ENCODE measurements around the gene IER2.

IER2 gene

GRCh38 chr19:13152356-13152973 is 2.3 kb downstream of the IER2 start:
- in situ Hi-C loops (cut with HindIII; ENCODE audit: low sequenced_read_pairs): no loop called here
- TF ChIP-seq CTCF (IDR thresholded peaks at IDR 0.05; ENCODE audit: low read depth, low read length, missing control alignments): no peak
- DNase-seq (ENCODE audit: low read depth): no peak

GRCh38 chr19:13152974-13153568 is 2.9 kb downstream of the IER2 start:
- in situ Hi-C loops (cut with HindIII; ENCODE audit: low sequenced_read_pairs): no loop called here
- TF ChIP-seq CTCF (IDR thresholded peaks at IDR 0.05; ENCODE audit: low read depth, low read length, missing control alignments): no peak
- DNase-seq (ENCODE audit: low read depth): peak; percentile 81
- H3K4me3 ChIP-seq (ENCODE audit: low read depth, low read length): peak overlapping the region; percentile 89

More at GRCh38 chr19:13152356-13152973, 2.3 kb downstream of the IER2 start:
- peak overlapping the region; percentile 89 for H3K4me3 ChIP-seq (ENCODE audit: low read depth, low read length)

GRCh38 chr19:13153569-13154240 is 3.5 kb downstream of the IER2 start:
- in situ Hi-C loops (cut with HindIII; ENCODE audit: low sequenced_read_pairs): no loop called here
- peak overlapping the region; percentile 89 for H3K4me3 ChIP-seq (ENCODE audit: low read depth, low read length)
- no peak for DNase-seq (ENCODE audit: low read depth)
- peak; percentile 9 for TF ChIP-seq CTCF (IDR thresholded peaks at IDR 0.05; ENCODE audit: low read depth, low read length, missing control alignments)

- in situ Hi-C loops (cut with HindIII; ENCODE audit: low sequenced_read_pairs): no loop called here
- peak overlapping the region; percentile 89 for H3K4me3 ChIP-seq (ENCODE audit: low read depth, low read length)
- TF ChIP-seq CTCF (IDR thresholded peaks at IDR 0.05; ENCODE audit: low read depth, low read length, missing control alignments): no peak
- DNase-seq (ENCODE audit: low read depth): peak; percentile 69
Observed at GRCh38 chr19:13154241-13154778, 4.1 kb downstream of the IER2 start.

- peak overlapping the region; percentile 89 for H3K4me3 ChIP-seq (ENCODE audit: low read depth, low read length)
- peak; percentile 42 for TF ChIP-seq CTCF (IDR thresholded peaks at IDR 0.05; ENCODE audit: low read depth, low read length, missing control alignments)
- in situ Hi-C loops (cut with HindIII; ENCODE audit: low sequenced_read_pairs): no loop called here
- no peak for DNase-seq (ENCODE audit: low read depth)
Observed at GRCh38 chr19:13154911-13155471, 4.8 kb downstream of the IER2 start.

Measured in astrocyte of the cerebellum (primary cell).